NT2/D1 (cell line): Measurements from ENCODE around the gene VEPH1.

ENCODE experiments used
- SUZ12 ChIP-seq: IDR thresholded peaks from 2 replicates; pipeline ENCODE4 v1.6.1; 2011; ENCODE audit not compliant: insufficient read length, insufficient read depth; ENCODE audit errors: extremely low read depth
- YY1 ChIP-seq: IDR thresholded peaks from 2 replicates; pipeline ENCODE4 v1.6.1; 2011; ENCODE audit not compliant: insufficient read length, insufficient read depth
- ZNF274 ChIP-seq: IDR thresholded peaks from 2 replicates; pipeline ENCODE4 v1.6.1; 2011; ENCODE audit warnings: mild to moderate bottlenecking, low read depth, low read length

GRCh38 chr3:157438194-157438730 lies 65.0 kb downstream of the VEPH1 start:
- TF ChIP-seq YY1 (no peak), SUZ12 (no peak), ZNF274 (no peak)
